NOMO-1 (cell line): ENCODE data around the gene CCR5.
"Not testable (repeated sequence)": the region's sequence is repeated elsewhere in the genome, so short reads cannot be mapped to it uniquely, and the experiment has no call there.

Source experiments
- DNase-seq, 2 experiments: peaks; one replicate each; lab custom pipeline; 2025; ENCODE audit not compliant: unreplicated experiment in 2 of 2; lab: John Stamatoyannopoulos, UW

Gene CCR5

GRCh38 chr3:46370839-46371518 is at the start of gene CCR5:
Gene CCR5, plus strand, starts transcription at chr3:46370946. Its CDS starts 1,957 bp downstream, at chr3:46372903.
- DNase-seq = peak in 1 of 2 experiments; percentile 56

DNA sequence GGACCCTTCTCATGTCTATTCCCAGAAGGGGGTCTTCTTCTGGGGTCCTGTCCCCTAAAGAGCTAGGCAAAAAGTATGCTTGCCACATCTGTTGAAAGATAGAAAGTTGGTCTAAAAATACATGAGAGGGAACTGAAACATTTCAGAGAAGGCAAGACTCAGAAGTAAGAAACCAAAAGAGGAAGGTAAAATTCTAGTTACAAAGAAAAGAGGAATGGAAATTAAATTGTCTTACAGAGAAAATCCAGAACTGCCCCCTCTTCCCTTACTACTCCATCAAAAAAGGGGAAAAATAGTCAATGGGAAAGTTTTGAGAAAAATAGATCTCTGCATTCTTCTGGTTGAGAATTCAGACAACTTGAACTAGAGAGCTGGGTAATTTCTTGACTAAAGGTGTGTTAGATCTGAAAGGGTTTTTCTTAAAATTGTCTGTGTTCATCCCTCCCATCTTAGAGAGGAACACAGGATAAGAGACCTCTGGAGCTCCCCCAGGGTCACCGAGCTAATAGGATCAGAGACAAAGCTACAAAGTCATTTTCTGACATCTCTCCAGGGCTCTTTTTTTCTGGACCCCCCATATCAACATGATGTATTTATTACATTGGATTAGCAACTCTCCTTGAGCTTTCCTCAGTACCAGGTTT is 49.2 kb upstream of the CCR5 start:
- DNase-seq = peak; percentile 62 to 96

DNA sequence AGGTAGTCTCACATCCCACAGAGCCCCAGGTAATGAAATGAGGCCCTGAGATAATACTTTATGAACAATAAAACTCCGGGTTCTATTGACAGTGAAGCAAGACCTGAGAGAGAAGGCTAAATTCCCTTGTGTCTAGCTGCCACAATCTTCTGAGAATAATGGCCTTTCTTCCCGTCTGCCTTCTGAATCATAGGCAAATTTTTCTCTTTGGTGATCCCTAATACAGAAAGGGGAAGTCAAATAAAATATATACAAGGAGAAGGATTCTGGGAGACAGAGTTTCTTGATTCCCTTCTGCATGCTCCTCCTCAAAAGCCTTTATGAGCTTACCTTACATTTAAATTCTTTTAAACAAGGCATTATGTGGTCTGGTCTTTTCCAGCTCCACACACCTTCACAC is 46.7 kb upstream of the CCR5 start:
- DNase-seq = no peak

- no peak for DNase-seq
Measured at GRCh38 chr3:46325645-46326300, 45.0 kb upstream of the CCR5 start.

- DNase-seq = not testable (repeated sequence)
Measured at GRCh38 chr3:46330676-46331075, 40.1 kb upstream of the CCR5 start.

DNA sequence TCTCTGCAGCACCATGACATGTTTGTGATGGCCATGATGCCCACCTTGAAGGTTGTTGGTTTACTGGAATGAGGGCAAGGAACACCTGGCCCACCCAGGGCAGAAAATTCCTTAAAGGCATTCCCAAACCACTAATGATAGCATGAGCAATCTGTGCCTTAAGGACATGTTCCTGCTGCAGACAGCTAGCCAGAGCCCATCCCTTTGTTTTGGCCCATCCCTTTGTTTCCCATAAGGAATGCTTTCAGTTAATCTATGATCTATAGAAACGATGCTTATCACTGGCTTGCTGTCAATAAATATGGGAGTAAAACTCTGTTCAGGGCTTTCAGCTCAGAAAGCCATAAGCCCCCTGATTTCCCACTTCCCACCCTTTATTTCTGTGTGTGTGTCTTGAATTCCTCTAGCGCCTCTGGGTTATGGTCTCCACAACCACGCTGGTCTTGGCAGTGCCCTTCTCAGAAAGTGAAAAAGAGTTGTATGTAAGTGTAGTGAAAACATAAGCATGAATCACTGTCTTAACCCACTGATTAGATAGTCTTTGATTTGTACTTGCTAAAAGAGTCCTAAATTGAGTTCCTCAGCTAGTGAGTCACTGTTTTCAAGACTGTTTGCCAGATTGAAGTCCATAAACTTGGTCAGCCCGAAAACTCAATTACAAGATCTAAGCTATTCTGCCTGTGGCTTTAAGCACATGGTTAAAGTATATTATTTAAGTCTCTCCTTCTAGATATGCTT is 35.8 kb upstream of the CCR5 start:
- DNase-seq = no peak

- no peak for DNase-seq
Measured at GRCh38 chr3:46335541-46335940, 35.2 kb upstream of the CCR5 start.

GRCh38 chr3:46337911-46338310 is 32.8 kb upstream of the CCR5 start:
- DNase-seq = no peak

DNA sequence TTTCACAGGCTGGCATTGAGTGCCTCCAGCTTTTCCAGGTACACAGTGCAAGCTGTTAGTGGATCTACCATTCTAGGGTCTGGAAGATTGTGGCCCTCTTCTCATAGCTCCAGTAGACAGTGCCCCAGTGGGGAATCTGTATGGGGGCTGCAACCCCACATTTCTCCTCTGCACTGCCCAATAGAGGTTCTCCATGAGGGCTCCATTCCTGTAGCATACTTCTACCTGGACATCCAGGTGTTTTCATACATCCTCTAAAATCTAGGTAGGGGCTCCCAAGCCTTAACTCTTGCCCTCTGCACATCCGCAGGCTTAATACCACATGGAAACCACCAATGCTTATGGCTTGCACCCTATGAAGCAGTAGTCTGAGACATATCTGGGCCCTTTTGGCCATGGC is 31.9 kb upstream of the CCR5 start:
- DNase-seq = no peak

GRCh38 chr3:46344476-46344875 is 26.3 kb upstream of the CCR5 start:
- no peak for DNase-seq

DNA sequence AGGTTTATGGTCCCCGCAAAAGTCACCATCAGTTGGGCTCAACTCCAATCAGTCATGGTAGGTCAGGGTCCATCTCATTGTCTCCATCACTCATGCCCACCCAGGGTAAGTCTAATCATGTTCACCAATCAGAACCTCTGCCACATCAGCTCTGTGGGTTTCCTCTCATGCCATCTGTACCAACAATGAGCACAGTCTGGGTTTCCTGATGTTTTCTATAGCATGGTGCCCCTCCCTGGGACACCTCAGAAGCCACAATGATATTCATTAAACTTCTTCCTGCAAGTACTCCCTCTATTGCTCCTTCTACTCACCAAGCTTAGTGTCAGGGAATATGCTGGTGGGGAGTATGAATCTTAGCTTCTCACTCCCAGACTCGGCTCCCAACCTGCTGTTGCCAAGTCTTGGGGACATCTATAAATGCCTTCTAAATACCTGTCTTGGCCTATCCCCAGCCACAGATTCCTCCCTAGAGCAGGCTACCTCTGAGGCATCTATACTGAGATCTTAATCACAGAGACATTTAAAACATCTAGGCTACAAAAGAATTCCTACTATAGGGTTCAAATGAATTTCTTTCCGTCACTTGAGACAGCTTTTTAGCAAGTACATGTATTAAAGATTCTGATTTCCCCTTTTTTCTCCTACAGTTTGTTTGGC is 21.8 kb upstream of the CCR5 start:
- DNase-seq = no peak

DNA sequence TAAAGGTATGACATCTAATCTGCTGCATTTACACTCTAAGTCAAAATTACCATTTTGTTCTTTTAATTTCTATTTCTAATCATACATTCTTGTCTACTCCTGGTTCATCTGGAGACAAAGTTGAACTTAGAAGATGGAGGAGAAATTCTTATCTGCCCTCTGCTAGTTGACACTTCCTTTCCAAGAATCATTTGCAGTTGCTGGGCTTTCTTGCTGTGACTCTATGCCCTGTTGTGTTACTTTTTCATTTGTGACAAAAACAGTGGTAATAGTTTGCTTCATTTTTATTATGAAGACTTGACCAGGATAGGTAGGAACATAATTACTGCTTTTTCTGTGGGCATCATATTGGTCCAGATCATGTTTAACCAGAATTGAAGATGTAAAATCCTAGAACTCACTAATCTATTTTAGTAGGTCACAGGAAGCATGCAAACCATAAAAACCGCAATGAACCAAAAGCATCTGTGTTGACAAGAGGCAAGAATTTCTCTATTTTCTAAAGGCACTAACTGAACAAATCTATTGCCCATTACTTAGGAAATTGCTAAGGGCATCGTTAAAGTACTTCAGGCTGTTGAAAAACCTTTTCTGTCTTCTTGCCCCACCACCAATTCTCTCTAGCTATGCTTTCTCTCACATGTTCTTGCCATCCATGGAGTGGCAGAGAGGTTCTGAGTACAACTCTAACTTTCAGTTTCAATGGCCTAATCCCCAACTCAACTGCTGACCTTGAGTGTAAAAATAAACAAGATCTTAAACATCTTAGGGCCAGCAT is 21.1 kb upstream of the CCR5 start:
- peak; percentile 55 to 69 for DNase-seq

DNA sequence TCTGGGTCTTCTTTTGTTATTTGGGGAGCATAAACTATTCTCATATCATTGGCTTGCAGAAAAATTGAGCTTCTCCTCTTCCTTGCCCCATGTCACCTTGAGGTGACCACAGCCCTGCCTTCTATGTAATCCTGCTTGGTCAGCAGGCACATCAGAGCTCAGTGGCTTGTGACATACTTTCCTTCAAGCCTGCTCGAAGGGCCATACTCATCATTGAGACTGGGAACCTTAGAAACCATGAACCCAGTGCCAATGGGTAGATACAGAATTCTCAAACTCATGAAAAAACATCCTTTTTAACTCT is 20.5 kb upstream of the CCR5 start:
- DNase-seq = peak in 1 of 2 experiments; percentile 67

DNA sequence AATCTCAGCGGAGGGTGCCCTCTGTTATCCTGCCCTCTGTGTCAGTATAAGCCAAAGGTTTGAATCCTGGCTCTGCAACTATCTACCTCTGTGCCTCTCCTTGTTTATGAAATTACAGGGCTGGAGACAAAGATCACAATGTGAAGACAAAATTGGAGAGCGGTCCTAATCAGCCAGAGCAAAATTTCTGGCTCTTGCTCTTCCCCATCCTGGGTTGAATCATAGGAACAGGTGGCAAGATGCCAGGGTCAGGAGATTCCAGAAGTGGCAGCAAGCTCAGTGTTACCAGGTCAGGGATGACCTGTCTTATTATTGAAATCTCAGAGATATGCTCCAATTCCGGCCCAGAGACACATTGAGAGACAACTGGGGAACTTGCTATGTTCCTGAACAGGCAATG is 19.1 kb upstream of the CCR5 start:
- DNase-seq = no peak

GRCh38 chr3:46353090-46353489 is 17.7 kb upstream of the CCR5 start:
- DNase-seq = no peak

DNA sequence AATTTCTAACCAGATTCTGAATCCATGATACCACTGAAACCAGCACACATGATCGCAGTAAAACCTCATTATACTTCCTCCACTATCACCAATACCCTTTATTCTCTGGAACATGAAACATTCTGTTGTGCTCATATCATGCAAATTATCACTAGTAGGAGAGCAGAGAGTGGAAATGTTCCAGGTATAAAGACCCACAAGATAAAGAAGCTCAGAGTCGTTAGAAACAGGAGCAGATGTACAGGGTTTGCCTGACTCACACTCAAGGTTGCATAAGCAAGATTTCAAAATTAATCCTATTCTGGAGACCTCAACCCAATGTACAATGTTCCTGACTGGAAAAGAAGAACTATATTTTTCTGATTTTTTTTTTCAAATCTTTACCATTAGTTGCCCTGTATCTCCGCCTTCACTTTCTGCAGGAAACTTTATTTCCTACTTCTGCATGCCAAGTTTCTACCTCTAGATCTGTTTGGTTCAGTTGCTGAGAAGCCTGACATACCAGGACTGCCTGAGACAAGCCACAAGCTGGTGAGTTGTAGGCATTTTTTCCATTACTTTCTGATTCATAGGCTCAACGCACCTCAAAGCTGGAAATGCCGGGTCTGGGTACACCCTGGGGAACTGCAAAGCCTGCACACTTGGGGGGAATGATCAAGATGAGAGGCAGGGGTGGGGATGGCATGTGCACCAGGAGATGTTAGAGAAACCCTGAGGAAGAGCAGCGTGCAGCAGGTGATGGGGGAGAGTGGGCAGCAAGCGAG is 16.9 kb upstream of the CCR5 start, which contains the start of gene CCR2:
CCR2 (plus strand) TSS at position 465 of the 764 bp plus-strand sequence. CDS start 3,417 bp downstream, outside the sequence.
- DNase-seq = peak; percentile 35 to 70

GRCh38 chr3:46354478-46354877 is 16.3 kb upstream of the CCR5 start:
- DNase-seq = peak in 1 of 2 experiments; percentile 35

- DNase-seq = no peak
Measured at GRCh38 chr3:46354984-46355383, 15.8 kb upstream of the CCR5 start.

- no peak for DNase-seq
Measured at GRCh38 chr3:46356276-46356675, 14.5 kb upstream of the CCR5 start.
